ENCODE measurements around the gene FOXP1. TPM values are rescaled to one million over a fixed set of nuclear protein-coding genes. Genes with fewer than 3 reads are reported as not detected.

FOXP1 gene
- 10 to 100 TPM; 15.4 to 42.7 (median 30.2) TPM for total RNA-seq
- 10 to 100 TPM in 2 of 3 donors, 1 to 10 TPM in 1; 7.6 to 26.5 (median 12.2) TPM for polyA plus RNA-seq
- long read RNA-seq, donor 1: 0 reads
- long read RNA-seq, donor 2, partial matches to known transcripts: 0 of 6 reads
- long read RNA-seq, donor 2, other reads (novel, unspliced or antisense): 0 of 6 reads
- long read RNA-seq, donor 3, partial matches to known transcripts: 0 of 1 reads
- long read RNA-seq, donor 3, other reads (novel, unspliced or antisense): 0 of 1 reads
- long read RNA-seq, donor 4, partial matches to known transcripts: 3 of 11 reads
- long read RNA-seq, donor 4, other reads (novel, unspliced or antisense): 7 of 11 reads
- long read RNA-seq, donor 5, full-length matches to known transcripts: 5 of 11 reads
- long read RNA-seq, donor 5, partial matches to known transcripts: 1 of 11 reads
- long read RNA-seq, donor 5, other reads (novel, unspliced or antisense): 5 of 11 reads
- long read RNA-seq, donor 6, partial matches to known transcripts: 0 of 4 reads
- long read RNA-seq, donor 6, other reads (novel, unspliced or antisense): 4 of 4 reads
- long read RNA-seq, donor 7, partial matches to known transcripts: 0 of 1 reads
- long read RNA-seq, donor 7, other reads (novel, unspliced or antisense): 0 of 1 reads
- long read RNA-seq, donor 8: 0 reads
- long read RNA-seq, donor 9: 0 reads
- long read RNA-seq, donor 10, partial matches to known transcripts: 0 of 1 reads
- long read RNA-seq, donor 10, other reads (novel, unspliced or antisense): 0 of 1 reads

DNA sequence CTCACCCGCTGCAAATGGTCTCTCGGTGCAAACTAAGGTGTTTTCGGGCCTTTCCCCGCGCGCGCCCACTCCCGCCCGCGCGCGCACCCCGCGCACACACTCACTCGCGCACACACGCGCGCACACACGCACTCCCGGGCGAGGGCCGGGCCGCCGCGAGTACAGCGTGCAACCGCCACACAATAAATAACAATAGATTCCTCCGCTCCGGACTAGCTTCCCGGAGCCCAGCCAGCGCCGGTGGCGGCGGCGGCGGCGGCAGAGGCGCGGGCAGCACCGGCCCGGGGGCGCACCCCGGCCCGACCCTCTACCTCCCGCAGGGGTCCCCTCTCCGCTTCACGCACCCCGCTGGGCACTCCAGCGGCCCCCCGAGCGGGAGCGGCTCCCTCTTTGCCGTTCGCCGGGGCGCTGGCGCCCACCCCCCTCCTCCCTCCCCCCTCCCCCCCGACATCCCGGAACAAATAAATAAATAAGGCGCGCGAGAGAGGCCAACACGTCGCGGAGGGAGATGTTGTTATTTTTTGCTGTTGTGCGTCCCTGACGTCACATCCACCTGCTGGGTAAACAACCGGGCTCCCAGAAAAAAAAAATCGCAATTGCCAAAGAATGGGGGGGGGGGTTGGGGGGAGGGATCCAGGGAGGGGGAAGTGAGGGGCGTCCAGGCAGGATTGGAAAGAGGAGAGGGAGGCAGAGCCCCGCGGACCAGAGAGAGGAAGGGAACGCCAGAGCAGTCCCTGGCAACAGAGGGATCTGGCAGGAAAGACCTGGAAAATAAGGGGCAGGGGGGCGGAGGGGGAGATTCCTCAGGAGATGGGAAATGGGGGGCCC lies at the start of gene FOXP1:
FOXP1 (minus strand) TSS at position 163 of the 828 bp plus-strand sequence. CDS start 385,347 bp downstream, outside the sequence.
- Histone ChIP-seq H3K27ac (peak within 1 kb of the TSS; percentile 62 to 99 (median 94)), H3K27me3 (no peaks in the 10 kb centered on the region), H3K4me1 (replicated peaks in 1 of 2) (peaks cover 0 to 18% of the 10 kb centered on the region in 2 donors), H3K9me3 (replicated peaks in 1 of 3) (no peaks in the 10 kb centered on the region), H3K36me3 (replicated peaks in 1 of 2) (no peaks in the 10 kb centered on the region), H3K4me3 (peak within 1 kb of the TSS; percentile 75 to 91 (median 78))
- peak; percentile 77 to 94 (median 80) for DNase-seq
- intact Hi-C loops (cut with DNase I): loop anchor here in 1 of 2 donors (10.0 kb wide), 2 partner anchors 579 to 869 kb away; no protein-coding TSS in a partner anchor
- 0 to 1% (median 0%) methylated on average over 17 to 75 of the region's 75 CpGs for WGBS, 4 donors
- TF ChIP-seq POLR2A (IDR thresholded peaks at IDR 0.05): peak; percentile 42 to 71
- TF ChIP-seq, protein P1, sequence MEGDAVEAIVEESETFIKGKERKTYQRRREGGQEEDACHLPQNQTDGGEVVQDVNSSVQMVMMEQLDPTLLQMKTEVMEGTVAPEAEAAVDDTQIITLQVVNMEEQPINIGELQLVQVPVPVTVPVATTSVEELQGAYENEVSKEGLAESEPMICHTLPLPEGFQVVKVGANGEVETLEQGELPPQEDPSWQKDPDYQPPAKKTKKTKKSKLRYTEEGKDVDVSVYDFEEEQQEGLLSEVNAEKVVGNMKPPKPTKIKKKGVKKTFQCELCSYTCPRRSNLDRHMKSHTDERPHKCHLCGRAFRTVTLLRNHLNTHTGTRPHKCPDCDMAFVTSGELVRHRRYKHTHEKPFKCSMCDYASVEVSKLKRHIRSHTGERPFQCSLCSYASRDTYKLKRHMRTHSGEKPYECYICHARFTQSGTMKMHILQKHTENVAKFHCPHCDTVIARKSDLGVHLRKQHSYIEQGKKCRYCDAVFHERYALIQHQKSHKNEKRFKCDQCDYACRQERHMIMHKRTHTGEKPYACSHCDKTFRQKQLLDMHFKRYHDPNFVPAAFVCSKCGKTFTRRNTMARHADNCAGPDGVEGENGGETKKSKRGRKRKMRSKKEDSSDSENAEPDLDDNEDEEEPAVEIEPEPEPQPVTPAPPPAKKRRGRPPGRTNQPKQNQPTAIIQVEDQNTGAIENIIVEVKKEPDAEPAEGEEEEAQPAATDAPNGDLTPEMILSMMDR (IDR thresholded peaks at IDR 0.05): peak in 1 of 6 experiments; percentile 6

DNA sequence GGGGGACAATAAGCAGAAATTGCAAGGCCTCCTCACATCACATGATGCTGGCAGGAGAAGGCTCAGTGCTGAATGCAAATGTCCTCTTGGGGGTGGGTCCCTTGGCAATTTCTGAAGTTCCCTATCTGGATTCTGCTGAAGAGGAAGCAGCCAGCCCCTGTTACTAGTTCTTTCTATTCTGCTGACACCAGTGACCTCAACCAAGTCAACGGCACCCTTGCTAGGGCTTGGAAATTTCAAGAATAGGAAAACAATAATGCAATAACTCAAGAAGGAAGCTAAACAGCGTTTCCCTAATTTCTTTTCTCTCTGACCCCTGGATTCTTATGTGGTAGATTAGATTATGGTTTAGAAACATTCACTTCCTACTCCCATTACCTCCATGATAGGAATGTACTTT lies 46.2 kb upstream of the FOXP1 start:
- Histone ChIP-seq H3K27me3 (no peaks in the 10 kb centered on the region), H3K36me3 (replicated peaks in 1 of 2) (no peaks in the 10 kb centered on the region), H3K4me3 (no peak overlapping the region), H3K4me1 (replicated peaks in 1 of 2) (no peaks in the 10 kb centered on the region), H3K9me3 (replicated peaks in 1 of 3) (no peaks in the 10 kb centered on the region), H3K27ac (peak overlapping the region in 1 of 5 donors; percentile 40)
- 49 to 67% (median 54%) methylated on average over 2 of the region's 2 CpGs for WGBS, 4 donors
- DNase-seq: peak; percentile 20 to 59 (median 34)
- TF ChIP-seq, protein P1 (IDR thresholded peaks at IDR 0.05): no peak
- TF ChIP-seq POLR2A (IDR thresholded peaks at IDR 0.05): no peak
- intact Hi-C loops (cut with DNase I): no loop called here

DNA sequence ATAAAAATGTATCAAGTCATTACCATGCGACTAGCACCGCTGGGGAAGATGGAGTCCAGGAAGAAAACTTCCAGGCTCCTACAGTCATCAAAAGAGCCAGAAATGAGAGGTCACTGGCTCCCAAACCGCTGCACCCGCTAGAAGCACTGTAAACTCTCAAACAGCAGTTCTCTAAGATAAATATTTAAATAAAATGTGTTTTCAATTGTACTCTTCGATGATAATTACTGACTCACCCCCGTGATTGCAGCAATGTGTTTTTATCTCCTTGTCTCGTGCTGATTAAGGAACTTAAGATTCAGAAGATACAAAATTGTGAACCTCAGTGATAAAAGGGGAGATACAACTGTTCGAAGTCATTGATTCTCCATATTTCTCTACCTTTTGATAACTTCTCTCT lies 45.8 kb upstream of the FOXP1 start:
- DNase-seq: no peak
- no peaks in the 10 kb centered on the region for H3K36me3 ChIP-seq (replicated peaks in 1 of 2)
- H3K27me3 ChIP-seq: no peaks in the 10 kb centered on the region
- intact Hi-C loops (cut with DNase I): no loop called here
- H3K27ac ChIP-seq: no peak overlapping the region
- no peaks in the 10 kb centered on the region for H3K9me3 ChIP-seq (replicated peaks in 1 of 3)
- no peaks in the 10 kb centered on the region for H3K4me1 ChIP-seq (replicated peaks in 1 of 2)
- 64 to 77% (median 67%) methylated on average over 8 of the region's 8 CpGs for WGBS, 4 donors
- TF ChIP-seq POLR2A (IDR thresholded peaks at IDR 0.05): no peak
- TF ChIP-seq, protein P1 (IDR thresholded peaks at IDR 0.05): no peak
- no peak overlapping the region for H3K4me3 ChIP-seq

All from adrenal gland (tissue), 19 donors.